GM23248 (cell line): Measurements from ENCODE around the gene ASAP2.

Source experiments
- EZH2 ChIP-seq: fragments of 200-600 bp; sonication (generic); IDR thresholded peaks from 2 replicates; pipeline ENCODE4 v1.6.1; 2018; ENCODE audit warnings: antibody characterized with exemption, mild to moderate bottlenecking; ENCODE audit not compliant: insufficient read depth, poor library complexity, severe bottlenecking
- EZH2phosphoT487 ChIP-seq: fragments of 200-600 bp; sonication (generic); IDR thresholded peaks from 2 replicates; pipeline ENCODE4 v1.6.1; 2018; ENCODE audit warnings: antibody characterized with exemption, moderate library complexity, mild to moderate bottlenecking, low read depth; ENCODE audit not compliant: insufficient read depth

DNA sequence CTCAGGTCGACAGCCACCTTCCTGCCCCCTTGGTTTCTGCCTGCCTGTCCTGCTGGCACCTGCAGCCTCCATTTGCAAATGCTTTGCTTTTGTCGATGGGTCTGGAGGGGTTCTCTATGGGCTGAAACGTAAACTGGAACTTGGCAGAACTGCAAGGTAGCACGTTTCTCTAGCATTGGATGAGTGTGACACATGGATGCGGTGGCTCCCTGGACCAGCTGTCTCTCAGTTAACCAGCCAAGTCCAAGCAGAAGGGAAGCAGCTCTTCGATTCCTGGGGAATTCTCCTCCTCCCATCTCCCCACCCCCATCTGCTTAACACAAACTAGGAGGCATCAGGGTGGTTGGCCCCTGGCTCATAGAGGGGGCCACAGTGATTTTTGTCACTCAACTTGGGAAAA lies 159.4 kb downstream of the ASAP2 start:
- TF ChIP-seq EZH2phosphoT487 (no peak), EZH2 (no peak)
